C4-2B (cell line): ENCODE measurements around the gene LAMA5.

ENCODE experiments used
- H3K27ac ChIP-seq: fragments of 450-650 bp; 2 replicates; pipeline ENCODE4 v1.5.1; 2017
- ZFX ChIP-seq: fragments of 450-650 bp; IDR thresholded peaks from 2 replicates; pipeline ENCODE4 v1.6.1; 2017
- TF ChIP-seq, protein P1 (sequence below): fragments of 450-650 bp; conservative IDR thresholded peaks from 2 replicates; pipeline ENCODE4 v1.5.1; 2017; ENCODE audit warnings: mild to moderate bottlenecking

The LAMA5 gene

GRCh38 chr20:62287759-62288534 lies 79.2 kb downstream of the LAMA5 start:
- TF ChIP-seq, protein P1, sequence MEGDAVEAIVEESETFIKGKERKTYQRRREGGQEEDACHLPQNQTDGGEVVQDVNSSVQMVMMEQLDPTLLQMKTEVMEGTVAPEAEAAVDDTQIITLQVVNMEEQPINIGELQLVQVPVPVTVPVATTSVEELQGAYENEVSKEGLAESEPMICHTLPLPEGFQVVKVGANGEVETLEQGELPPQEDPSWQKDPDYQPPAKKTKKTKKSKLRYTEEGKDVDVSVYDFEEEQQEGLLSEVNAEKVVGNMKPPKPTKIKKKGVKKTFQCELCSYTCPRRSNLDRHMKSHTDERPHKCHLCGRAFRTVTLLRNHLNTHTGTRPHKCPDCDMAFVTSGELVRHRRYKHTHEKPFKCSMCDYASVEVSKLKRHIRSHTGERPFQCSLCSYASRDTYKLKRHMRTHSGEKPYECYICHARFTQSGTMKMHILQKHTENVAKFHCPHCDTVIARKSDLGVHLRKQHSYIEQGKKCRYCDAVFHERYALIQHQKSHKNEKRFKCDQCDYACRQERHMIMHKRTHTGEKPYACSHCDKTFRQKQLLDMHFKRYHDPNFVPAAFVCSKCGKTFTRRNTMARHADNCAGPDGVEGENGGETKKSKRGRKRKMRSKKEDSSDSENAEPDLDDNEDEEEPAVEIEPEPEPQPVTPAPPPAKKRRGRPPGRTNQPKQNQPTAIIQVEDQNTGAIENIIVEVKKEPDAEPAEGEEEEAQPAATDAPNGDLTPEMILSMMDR: no peak
- no peak for TF ChIP-seq ZFX
- no peak overlapping the region for H3K27ac ChIP-seq

DNA sequence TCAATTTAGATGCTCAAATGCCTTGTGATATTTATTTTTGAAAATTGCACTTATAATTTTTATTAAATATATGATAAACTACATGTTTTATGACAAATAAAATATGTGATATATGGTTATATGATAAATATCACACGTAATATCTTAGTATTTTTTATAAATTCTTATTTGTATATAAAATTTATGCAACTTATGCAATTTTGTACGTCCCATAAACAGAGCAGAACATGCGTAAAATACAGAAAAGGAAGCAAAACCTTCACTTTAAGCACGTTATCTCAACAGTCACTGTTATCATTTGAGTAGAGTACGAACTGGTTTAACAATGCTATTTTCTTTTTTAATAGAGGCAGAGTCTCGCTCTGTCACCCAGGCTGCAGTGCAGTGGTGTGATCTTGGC lies 80.0 kb downstream of the LAMA5 start:
- no peak overlapping the region for H3K27ac ChIP-seq
- TF ChIP-seq, protein P1: no peak
- TF ChIP-seq ZFX: no peak

DNA sequence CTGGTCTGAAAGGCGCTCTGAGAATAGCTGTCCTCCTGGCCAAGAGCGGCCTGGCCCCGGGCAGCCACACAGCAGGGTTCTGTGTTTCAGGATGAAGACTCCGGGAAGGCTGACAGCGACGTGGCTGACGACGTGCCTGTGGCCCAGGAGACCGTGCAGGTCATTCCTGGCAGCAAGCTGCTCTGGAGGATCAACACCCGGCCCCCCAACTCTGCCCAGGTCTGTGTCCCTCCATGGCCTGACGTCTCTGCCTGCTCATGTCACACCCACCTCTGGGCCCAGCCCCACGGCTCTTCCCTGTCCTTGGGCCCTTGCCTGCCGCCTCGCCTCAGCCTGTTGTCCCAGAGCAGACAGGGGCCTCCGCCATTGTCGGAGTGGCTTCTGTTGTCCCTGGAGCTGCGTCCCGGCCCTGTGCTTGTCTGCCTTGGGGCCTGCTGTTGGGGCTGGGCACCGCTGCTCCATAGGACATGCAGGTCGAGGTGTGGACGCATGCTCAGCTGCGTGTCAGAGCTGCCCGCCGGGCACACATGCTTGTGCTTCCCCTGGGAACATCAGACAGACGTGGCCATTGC lies 80.5 kb downstream of the LAMA5 start:
- H3K27ac ChIP-seq: no peak overlapping the region
- TF ChIP-seq, protein P1: no peak
- no peak for TF ChIP-seq ZFX

- TF ChIP-seq, protein P1: no peak
- TF ChIP-seq ZFX: no peak
- no peak overlapping the region for H3K27ac ChIP-seq
Observed at GRCh38 chr20:62285722-62286121, 81.4 kb downstream of the LAMA5 start.

- TF ChIP-seq, protein P1: no peak
- TF ChIP-seq ZFX: no peak
Observed at GRCh38 chr20:62285151-62285550, 82.0 kb downstream of the LAMA5 start.

DNA sequence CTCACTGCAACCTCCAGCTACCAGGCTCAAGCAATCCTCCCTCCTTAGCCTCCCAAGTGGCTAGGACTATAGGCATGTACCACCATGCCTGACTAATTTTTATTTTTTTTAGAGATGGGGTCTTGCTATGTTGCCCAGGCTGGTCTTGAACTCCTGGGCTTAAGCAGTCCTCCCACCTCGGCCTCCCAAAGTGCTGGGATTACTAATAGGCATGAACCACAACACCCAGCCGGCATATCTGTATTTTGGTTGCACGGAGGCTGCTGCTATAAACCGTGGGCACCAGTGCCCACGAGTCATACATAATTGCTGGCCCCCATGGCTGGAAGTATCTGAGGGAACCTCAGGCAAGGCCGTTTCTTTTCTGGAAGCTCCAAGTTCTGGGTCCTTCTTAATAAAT lies 82.7 kb downstream of the LAMA5 start:
- TF ChIP-seq, protein P1: no peak
- H3K27ac ChIP-seq: no peak overlapping the region

More at GRCh38 chr20:62285151-62285550, 82.0 kb downstream of the LAMA5 start:
- H3K27ac ChIP-seq: no peak overlapping the region

GRCh38 chr20:62282877-62283503 lies 84.1 kb downstream of the LAMA5 start:
- H3K27ac ChIP-seq: no peak overlapping the region
- TF ChIP-seq ZFX: no peak
- TF ChIP-seq, protein P1: no peak
